ENCODE data around the gene PSORS1C1.
"Not testable (repeated sequence)": the region's sequence is repeated elsewhere in the genome, so short reads cannot be mapped to it uniquely, and the experiment has no call there.

GRCh38 chr6:31067028-31067427 is 47.6 kb upstream of the PSORS1C1 start:
- TF ChIP-seq, protein P1, sequence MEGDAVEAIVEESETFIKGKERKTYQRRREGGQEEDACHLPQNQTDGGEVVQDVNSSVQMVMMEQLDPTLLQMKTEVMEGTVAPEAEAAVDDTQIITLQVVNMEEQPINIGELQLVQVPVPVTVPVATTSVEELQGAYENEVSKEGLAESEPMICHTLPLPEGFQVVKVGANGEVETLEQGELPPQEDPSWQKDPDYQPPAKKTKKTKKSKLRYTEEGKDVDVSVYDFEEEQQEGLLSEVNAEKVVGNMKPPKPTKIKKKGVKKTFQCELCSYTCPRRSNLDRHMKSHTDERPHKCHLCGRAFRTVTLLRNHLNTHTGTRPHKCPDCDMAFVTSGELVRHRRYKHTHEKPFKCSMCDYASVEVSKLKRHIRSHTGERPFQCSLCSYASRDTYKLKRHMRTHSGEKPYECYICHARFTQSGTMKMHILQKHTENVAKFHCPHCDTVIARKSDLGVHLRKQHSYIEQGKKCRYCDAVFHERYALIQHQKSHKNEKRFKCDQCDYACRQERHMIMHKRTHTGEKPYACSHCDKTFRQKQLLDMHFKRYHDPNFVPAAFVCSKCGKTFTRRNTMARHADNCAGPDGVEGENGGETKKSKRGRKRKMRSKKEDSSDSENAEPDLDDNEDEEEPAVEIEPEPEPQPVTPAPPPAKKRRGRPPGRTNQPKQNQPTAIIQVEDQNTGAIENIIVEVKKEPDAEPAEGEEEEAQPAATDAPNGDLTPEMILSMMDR (optimal IDR thresholded peaks at IDR 0.05 in 1 of 3, IDR thresholded peaks at IDR 0.05 in 1 of 3, conservative IDR thresholded peaks at IDR 0.05 in 1 of 3; ENCODE audit: extremely low read depth in 1 of 3, insufficient read depth in 2 of 3, low read length in 3 of 3): not testable (repeated sequence)
- TF ChIP-seq EZH2 (IDR thresholded peaks at IDR 0.05; ENCODE audit: low read length): not testable (repeated sequence)

All from keratinocyte (primary cell).